H1 (cell line): ENCODE measurements around the gene TANC1. TPM values are rescaled to one million over a fixed set of nuclear protein-coding genes. Genes with fewer than 3 reads are reported as not detected.

Source experiments
- CEBPB ChIP-seq: IDR thresholded peaks from 2 replicates; pipeline ENCODE4 v1.6.1; 2012; ENCODE audit warnings: low read depth, low read length
- POLR2A ChIP-seq, 2 experiments: IDR thresholded peaks; 1 replicate in 1 of 2; 2 replicates in 1 of 2; pipeline ENCODE4 v1.6.1; 2011; ENCODE audit warnings: low read depth in 2 of 2, low read length in 2 of 2, mild to moderate bottlenecking in 2 of 2; ENCODE audit errors: control extremely low read depth in 1 of 2
- SP2 ChIP-seq: IDR thresholded peaks from 2 replicates; pipeline ENCODE4 v1.6.1; 2012; ENCODE audit warnings: mild to moderate bottlenecking, low read length, inconsistent platforms
- SRF ChIP-seq: IDR thresholded peaks from 2 replicates; pipeline ENCODE4 v1.6.1; 2011; ENCODE audit warnings: mild to moderate bottlenecking, low read depth, low read length, moderate library complexity
- TBP ChIP-seq: IDR thresholded peaks from 2 replicates; pipeline ENCODE4 v1.6.1; 2011; ENCODE audit warnings: low read depth, low read length, improper control_type of control experiment
- polyA plus RNA-seq, 7 experiments: library from polyadenylated mRNA; depleted of rRNA in 3 of 7; stranded (reverse) in 5 of 7; unstranded in 2 of 7; fragments of >200 nt in 5 of 7; fragments of 200-250 nt in 2 of 7; gene quantifications; 1 replicate in 5 of 7; 2 replicates in 1 of 7; 4 replicates in 1 of 7; pipeline versions ENCODE4 v1.2.1 to v1.2.3, GENCODE V29; 2011 to 2013; ENCODE audit warnings: missing spikeins in 2 of 7, mixed read lengths in 2 of 7
- total RNA-seq: library from RNA; stranded (reverse); fragmentation: NEBNext Ultra II Directional; extraction: Animal tissue kit (Norgen Biotek cat#: 25700); gene quantifications from 2 replicates; pipeline ENCODE4 v1.2.1, GENCODE V29; 2021
- TF ChIP-seq, protein P1 (sequence below): fragments of 300-600 bp; sonication (generic); IDR thresholded peaks from 2 replicates; pipeline ENCODE4 v1.7.1; 2012; ENCODE audit warnings: low read length, moderate library complexity, mild to moderate bottlenecking, inconsistent platforms; ENCODE audit not compliant: insufficient replicate concordance
- TF ChIP-seq, protein P2 (sequence below): IDR thresholded peaks from 2 replicates; pipeline ENCODE4 v1.6.1; 2011; ENCODE audit warnings: low read length, improper control_type of control experiment
- TF ChIP-seq, protein P3 (sequence below): IDR thresholded peaks from 2 replicates; pipeline ENCODE4 v1.6.1; 2011; ENCODE audit warnings: low read depth, mild to moderate bottlenecking, low read length; ENCODE audit not compliant: insufficient read depth
- TF ChIP-seq, protein P4 (sequence below): IDR thresholded peaks from 2 replicates; pipeline ENCODE4 v1.6.1; 2012; ENCODE audit warnings: inconsistent platforms

TANC1 gene
- total and polyA plus RNA-seq, 2 of the 8 experiments (the other 6 are each of a cell fraction or from before 2014, with no cell fraction given), result 4.1 to 7.6 TPM

DNA sequence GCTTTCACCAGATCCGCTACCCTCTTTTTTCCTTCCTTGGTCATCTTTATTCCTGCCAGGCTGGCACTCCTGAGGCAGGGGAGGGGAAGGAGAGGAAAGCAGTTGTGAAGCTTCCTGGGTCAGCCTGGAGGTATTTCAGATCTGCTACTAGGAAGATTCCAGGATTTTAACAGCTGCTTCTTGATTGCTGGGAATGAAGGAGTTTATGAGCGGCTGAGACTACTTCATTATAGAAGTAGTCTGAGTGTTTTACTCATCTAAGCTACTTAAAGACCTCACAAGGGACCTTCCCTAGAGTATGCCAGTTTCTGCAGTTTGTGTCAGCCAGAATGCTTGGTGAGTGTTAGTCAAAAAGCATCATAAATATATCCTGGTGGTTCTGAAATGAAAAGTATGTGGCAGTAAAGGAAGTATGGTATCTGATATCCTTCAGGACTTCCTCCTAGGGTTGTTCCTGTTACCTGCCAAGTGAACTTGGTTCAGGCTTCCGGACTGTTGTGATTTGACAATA, 1.9 kb downstream of the TANC1 start (continued):
- TF ChIP-seq, protein P1, sequence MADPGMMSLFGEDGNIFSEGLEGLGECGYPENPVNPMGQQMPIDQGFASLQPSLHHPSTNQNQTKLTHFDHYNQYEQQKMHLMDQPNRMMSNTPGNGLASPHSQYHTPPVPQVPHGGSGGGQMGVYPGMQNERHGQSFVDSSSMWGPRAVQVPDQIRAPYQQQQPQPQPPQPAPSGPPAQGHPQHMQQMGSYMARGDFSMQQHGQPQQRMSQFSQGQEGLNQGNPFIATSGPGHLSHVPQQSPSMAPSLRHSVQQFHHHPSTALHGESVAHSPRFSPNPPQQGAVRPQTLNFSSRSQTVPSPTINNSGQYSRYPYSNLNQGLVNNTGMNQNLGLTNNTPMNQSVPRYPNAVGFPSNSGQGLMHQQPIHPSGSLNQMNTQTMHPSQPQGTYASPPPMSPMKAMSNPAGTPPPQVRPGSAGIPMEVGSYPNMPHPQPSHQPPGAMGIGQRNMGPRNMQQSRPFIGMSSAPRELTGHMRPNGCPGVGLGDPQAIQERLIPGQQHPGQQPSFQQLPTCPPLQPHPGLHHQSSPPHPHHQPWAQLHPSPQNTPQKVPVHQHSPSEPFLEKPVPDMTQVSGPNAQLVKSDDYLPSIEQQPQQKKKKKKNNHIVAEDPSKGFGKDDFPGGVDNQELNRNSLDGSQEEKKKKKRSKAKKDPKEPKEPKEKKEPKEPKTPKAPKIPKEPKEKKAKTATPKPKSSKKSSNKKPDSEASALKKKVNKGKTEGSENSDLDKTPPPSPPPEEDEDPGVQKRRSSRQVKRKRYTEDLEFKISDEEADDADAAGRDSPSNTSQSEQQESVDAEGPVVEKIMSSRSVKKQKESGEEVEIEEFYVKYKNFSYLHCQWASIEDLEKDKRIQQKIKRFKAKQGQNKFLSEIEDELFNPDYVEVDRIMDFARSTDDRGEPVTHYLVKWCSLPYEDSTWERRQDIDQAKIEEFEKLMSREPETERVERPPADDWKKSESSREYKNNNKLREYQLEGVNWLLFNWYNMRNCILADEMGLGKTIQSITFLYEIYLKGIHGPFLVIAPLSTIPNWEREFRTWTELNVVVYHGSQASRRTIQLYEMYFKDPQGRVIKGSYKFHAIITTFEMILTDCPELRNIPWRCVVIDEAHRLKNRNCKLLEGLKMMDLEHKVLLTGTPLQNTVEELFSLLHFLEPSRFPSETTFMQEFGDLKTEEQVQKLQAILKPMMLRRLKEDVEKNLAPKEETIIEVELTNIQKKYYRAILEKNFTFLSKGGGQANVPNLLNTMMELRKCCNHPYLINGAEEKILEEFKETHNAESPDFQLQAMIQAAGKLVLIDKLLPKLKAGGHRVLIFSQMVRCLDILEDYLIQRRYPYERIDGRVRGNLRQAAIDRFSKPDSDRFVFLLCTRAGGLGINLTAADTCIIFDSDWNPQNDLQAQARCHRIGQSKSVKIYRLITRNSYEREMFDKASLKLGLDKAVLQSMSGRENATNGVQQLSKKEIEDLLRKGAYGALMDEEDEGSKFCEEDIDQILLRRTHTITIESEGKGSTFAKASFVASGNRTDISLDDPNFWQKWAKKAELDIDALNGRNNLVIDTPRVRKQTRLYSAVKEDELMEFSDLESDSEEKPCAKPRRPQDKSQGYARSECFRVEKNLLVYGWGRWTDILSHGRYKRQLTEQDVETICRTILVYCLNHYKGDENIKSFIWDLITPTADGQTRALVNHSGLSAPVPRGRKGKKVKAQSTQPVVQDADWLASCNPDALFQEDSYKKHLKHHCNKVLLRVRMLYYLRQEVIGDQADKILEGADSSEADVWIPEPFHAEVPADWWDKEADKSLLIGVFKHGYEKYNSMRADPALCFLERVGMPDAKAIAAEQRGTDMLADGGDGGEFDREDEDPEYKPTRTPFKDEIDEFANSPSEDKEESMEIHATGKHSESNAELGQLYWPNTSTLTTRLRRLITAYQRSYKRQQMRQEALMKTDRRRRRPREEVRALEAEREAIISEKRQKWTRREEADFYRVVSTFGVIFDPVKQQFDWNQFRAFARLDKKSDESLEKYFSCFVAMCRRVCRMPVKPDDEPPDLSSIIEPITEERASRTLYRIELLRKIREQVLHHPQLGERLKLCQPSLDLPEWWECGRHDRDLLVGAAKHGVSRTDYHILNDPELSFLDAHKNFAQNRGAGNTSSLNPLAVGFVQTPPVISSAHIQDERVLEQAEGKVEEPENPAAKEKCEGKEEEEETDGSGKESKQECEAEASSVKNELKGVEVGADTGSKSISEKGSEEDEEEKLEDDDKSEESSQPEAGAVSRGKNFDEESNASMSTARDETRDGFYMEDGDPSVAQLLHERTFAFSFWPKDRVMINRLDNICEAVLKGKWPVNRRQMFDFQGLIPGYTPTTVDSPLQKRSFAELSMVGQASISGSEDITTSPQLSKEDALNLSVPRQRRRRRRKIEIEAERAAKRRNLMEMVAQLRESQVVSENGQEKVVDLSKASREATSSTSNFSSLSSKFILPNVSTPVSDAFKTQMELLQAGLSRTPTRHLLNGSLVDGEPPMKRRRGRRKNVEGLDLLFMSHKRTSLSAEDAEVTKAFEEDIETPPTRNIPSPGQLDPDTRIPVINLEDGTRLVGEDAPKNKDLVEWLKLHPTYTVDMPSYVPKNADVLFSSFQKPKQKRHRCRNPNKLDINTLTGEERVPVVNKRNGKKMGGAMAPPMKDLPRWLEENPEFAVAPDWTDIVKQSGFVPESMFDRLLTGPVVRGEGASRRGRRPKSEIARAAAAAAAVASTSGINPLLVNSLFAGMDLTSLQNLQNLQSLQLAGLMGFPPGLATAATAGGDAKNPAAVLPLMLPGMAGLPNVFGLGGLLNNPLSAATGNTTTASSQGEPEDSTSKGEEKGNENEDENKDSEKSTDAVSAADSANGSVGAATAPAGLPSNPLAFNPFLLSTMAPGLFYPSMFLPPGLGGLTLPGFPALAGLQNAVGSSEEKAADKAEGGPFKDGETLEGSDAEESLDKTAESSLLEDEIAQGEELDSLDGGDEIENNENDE, result no peak
- TF ChIP-seq, protein P2, sequence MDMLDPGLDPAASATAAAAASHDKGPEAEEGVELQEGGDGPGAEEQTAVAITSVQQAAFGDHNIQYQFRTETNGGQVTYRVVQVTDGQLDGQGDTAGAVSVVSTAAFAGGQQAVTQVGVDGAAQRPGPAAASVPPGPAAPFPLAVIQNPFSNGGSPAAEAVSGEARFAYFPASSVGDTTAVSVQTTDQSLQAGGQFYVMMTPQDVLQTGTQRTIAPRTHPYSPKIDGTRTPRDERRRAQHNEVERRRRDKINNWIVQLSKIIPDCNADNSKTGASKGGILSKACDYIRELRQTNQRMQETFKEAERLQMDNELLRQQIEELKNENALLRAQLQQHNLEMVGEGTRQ, result no peak
- TF ChIP-seq POLR2A (IDR thresholded peaks at IDR 0.05; ENCODE audit: control extremely low read depth in 1 of 2, low read depth in 2 of 2, low read length in 2 of 2) (no peak), SRF (no peak), CEBPB (no peak), TBP (no peak), SP2 (no peak)
- TF ChIP-seq, protein P3, sequence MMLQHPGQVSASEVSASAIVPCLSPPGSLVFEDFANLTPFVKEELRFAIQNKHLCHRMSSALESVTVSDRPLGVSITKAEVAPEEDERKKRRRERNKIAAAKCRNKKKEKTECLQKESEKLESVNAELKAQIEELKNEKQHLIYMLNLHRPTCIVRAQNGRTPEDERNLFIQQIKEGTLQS, result no peak
- TF ChIP-seq, protein P4, sequence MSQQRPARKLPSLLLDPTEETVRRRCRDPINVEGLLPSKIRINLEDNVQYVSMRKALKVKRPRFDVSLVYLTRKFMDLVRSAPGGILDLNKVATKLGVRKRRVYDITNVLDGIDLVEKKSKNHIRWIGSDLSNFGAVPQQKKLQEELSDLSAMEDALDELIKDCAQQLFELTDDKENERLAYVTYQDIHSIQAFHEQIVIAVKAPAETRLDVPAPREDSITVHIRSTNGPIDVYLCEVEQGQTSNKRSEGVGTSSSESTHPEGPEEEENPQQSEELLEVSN, result no peak
